ENCODE results near the gene PLEKHG4B.

PLEKHG4B gene

GRCh38 chr5:143041-143440 is 51.1 kb downstream of the PLEKHG4B start:
- H3K36me3 ChIP-seq (ENCODE audit: insufficient read depth, low read length) = no peaks in the 10 kb centered on the region
- peaks cover 15% of the 10 kb centered on the region for H3K9me3 ChIP-seq (ENCODE audit: insufficient read depth, low read length, severe bottlenecking)
- H3K4me2 ChIP-seq (ENCODE audit: insufficient read depth, low read length) = no peak overlapping the region
- H3K4me3 ChIP-seq (ENCODE audit: low read depth in 1 of 2, low read length in 2 of 2) = no peak overlapping the region
- no peak overlapping the region for H3K27ac ChIP-seq (ENCODE audit: low read length)
- H3K9ac ChIP-seq (ENCODE audit: low read depth, low read length) = no peak overlapping the region
- no peaks in the 10 kb centered on the region for H3K79me2 ChIP-seq (ENCODE audit: insufficient read depth, low read length)
- H3K4me1 ChIP-seq (ENCODE audit: insufficient read depth, low read length) = no peaks in the 10 kb centered on the region
- H4K20me1 ChIP-seq (ENCODE audit: insufficient read depth, low read length) = no peaks in the 10 kb centered on the region
- H2AFZ ChIP-seq (ENCODE audit: low read depth, low read length) = no peak overlapping the region
- H3K27me3 ChIP-seq (ENCODE audit: insufficient read depth, low read length, poor library complexity) = no peaks in the 10 kb centered on the region
- no peak for DNase-seq
- TF ChIP-seq EZH2 (IDR thresholded peaks at IDR 0.05; ENCODE audit: borderline replicate concordance, low read depth, low read length, severe bottlenecking) = no peak
- TF ChIP-seq CTCF (IDR thresholded peaks at IDR 0.05; ENCODE audit: borderline replicate concordance, extremely low read depth, low read length, poor library complexity, severe bottlenecking) = no peak
- ATAC-seq (ENCODE audit: insufficient read depth, low read depth) = no peak

GRCh38 chr5:144941-145340 is 53.0 kb downstream of the PLEKHG4B start:
- no peak overlapping the region for H3K9ac ChIP-seq (ENCODE audit: low read depth, low read length)
- no peaks in the 10 kb centered on the region for H3K36me3 ChIP-seq (ENCODE audit: insufficient read depth, low read length)
- ATAC-seq (ENCODE audit: insufficient read depth, low read depth) (no peak), DNase-seq (no peak)
- H2AFZ ChIP-seq (ENCODE audit: low read depth, low read length) = no peak overlapping the region
- no peak for TF ChIP-seq EZH2 (IDR thresholded peaks at IDR 0.05; ENCODE audit: borderline replicate concordance, low read depth, low read length, severe bottlenecking)
- TF ChIP-seq CTCF (IDR thresholded peaks at IDR 0.05; ENCODE audit: borderline replicate concordance, extremely low read depth, low read length, poor library complexity, severe bottlenecking) = no peak
- no peaks in the 10 kb centered on the region for H3K27me3 ChIP-seq (ENCODE audit: insufficient read depth, low read length, poor library complexity)
- peaks cover 17% of the 10 kb centered on the region for H3K9me3 ChIP-seq (ENCODE audit: insufficient read depth, low read length, severe bottlenecking)
- H3K4me1 ChIP-seq (ENCODE audit: insufficient read depth, low read length) = no peaks in the 10 kb centered on the region
- H3K4me3 ChIP-seq (ENCODE audit: low read depth in 1 of 2, low read length in 2 of 2) = no peak overlapping the region
- H3K27ac ChIP-seq (ENCODE audit: low read length) = no peak overlapping the region
- H3K79me2 ChIP-seq (ENCODE audit: insufficient read depth, low read length) = no peaks in the 10 kb centered on the region
- no peak overlapping the region for H3K4me2 ChIP-seq (ENCODE audit: insufficient read depth, low read length)
- no peaks in the 10 kb centered on the region for H4K20me1 ChIP-seq (ENCODE audit: insufficient read depth, low read length)

- ATAC-seq (ENCODE audit: insufficient read depth, low read depth) (no peak), DNase-seq (no peak)
- TF ChIP-seq CTCF (IDR thresholded peaks at IDR 0.05; ENCODE audit: borderline replicate concordance, extremely low read depth, low read length, poor library complexity, severe bottlenecking) (no peak), EZH2 (IDR thresholded peaks at IDR 0.05; ENCODE audit: borderline replicate concordance, low read depth, low read length, severe bottlenecking) (no peak)
- Histone ChIP-seq H4K20me1 (ENCODE audit: insufficient read depth, low read length) (no peaks in the 10 kb centered on the region), H3K27ac (ENCODE audit: low read length) (no peak overlapping the region), H3K4me2 (ENCODE audit: insufficient read depth, low read length) (no peak overlapping the region), H3K9me3 (ENCODE audit: insufficient read depth, low read length, severe bottlenecking) (peaks cover 17% of the 10 kb centered on the region), H2AFZ (ENCODE audit: low read depth, low read length) (no peak overlapping the region), H3K36me3 (ENCODE audit: insufficient read depth, low read length) (no peaks in the 10 kb centered on the region), H3K79me2 (ENCODE audit: insufficient read depth, low read length) (no peaks in the 10 kb centered on the region), H3K9ac (ENCODE audit: low read depth, low read length) (no peak overlapping the region), H3K4me3 (ENCODE audit: low read depth in 1 of 2, low read length in 2 of 2) (no peak overlapping the region), H3K4me1 (ENCODE audit: insufficient read depth, low read length) (no peaks in the 10 kb centered on the region), H3K27me3 (ENCODE audit: insufficient read depth, low read length, poor library complexity) (no peaks in the 10 kb centered on the region)
Measured at GRCh38 chr5:145585-146323, 53.8 kb downstream of the PLEKHG4B start.
